GM08714 (cell line): Measurements from ENCODE around the gene KCNH8.

Experiments used
- H3K4me3 ChIP-seq: fragments of 200-500 bp; sonication (Bioruptor generic); 2 replicates; pipeline ENCODE4 v1.5.1; 2014; ENCODE audit warnings: mild to moderate bottlenecking, low read length, inconsistent platforms
- ZNF274 ChIP-seq: IDR thresholded peaks from 2 replicates; pipeline ENCODE4 v1.6.1; 2012; ENCODE audit warnings: mild to moderate bottlenecking, low read depth, low read length

The KCNH8 gene

GRCh38 chr3:19254189-19254588 is 105.9 kb downstream of the KCNH8 start:
- no peak overlapping the region for H3K4me3 ChIP-seq
- no peak for TF ChIP-seq ZNF274

- no peak overlapping the region for H3K4me3 ChIP-seq
- TF ChIP-seq ZNF274, result no peak
These were observed 106.6 kb downstream of the KCNH8 start for GRCh38 chr3:19254784-19255338.

GRCh38 chr3:19256313-19256712 is 108.0 kb downstream of the KCNH8 start:
- no peak overlapping the region for H3K4me3 ChIP-seq
- no peak for TF ChIP-seq ZNF274

GRCh38 chr3:19263606-19264005 is 115.3 kb downstream of the KCNH8 start:
- no peak overlapping the region for H3K4me3 ChIP-seq
- TF ChIP-seq ZNF274, result no peak

- H3K4me3 ChIP-seq, result no peak overlapping the region
- no peak for TF ChIP-seq ZNF274
These were observed 116.1 kb downstream of the KCNH8 start for GRCh38 chr3:19264424-19264823.

- TF ChIP-seq ZNF274, result no peak
- no peak overlapping the region for H3K4me3 ChIP-seq
These were observed 118.7 kb downstream of the KCNH8 start for GRCh38 chr3:19267040-19267439.

GRCh38 chr3:19270481-19270880 is 122.2 kb downstream of the KCNH8 start:
- H3K4me3 ChIP-seq, result no peak overlapping the region
- no peak for TF ChIP-seq ZNF274

GRCh38 chr3:19272296-19272695 is 124.0 kb downstream of the KCNH8 start:
- no peak for TF ChIP-seq ZNF274
- no peak overlapping the region for H3K4me3 ChIP-seq

GRCh38 chr3:19273091-19273490 is 124.8 kb downstream of the KCNH8 start:
- TF ChIP-seq ZNF274, result no peak
- no peak overlapping the region for H3K4me3 ChIP-seq

- TF ChIP-seq ZNF274, result no peak
- H3K4me3 ChIP-seq, result no peak overlapping the region
These were observed 126.3 kb downstream of the KCNH8 start for GRCh38 chr3:19274576-19274975.

GRCh38 chr3:19284974-19285373 is 136.7 kb downstream of the KCNH8 start:
- TF ChIP-seq ZNF274, result no peak
- H3K4me3 ChIP-seq, result no peak overlapping the region

GRCh38 chr3:19293295-19293694 is 145.0 kb downstream of the KCNH8 start:
- no peak for TF ChIP-seq ZNF274

GRCh38 chr3:19295208-19295607 is 146.9 kb downstream of the KCNH8 start:
- H3K4me3 ChIP-seq, result no peak overlapping the region
- TF ChIP-seq ZNF274, result no peak

More at GRCh38 chr3:19293295-19293694, 145.0 kb downstream of the KCNH8 start:
- no peak overlapping the region for H3K4me3 ChIP-seq

GRCh38 chr3:19331931-19332330 is 183.6 kb downstream of the KCNH8 start:
- TF ChIP-seq ZNF274, result no peak
- no peak overlapping the region for H3K4me3 ChIP-seq

GRCh38 chr3:19334120-19334519 is 185.8 kb downstream of the KCNH8 start:
- no peak for TF ChIP-seq ZNF274
- H3K4me3 ChIP-seq, result no peak overlapping the region

- no peak for TF ChIP-seq ZNF274
- H3K4me3 ChIP-seq, result no peak overlapping the region
These were observed 190.5 kb downstream of the KCNH8 start for GRCh38 chr3:19338769-19339168.
